Subcutaneous adipose tissue (tissue), 4 donors: ENCODE results near the gene FTO. TPM values are rescaled to one million over a fixed set of nuclear protein-coding genes. Genes with fewer than 3 reads are reported as not detected.

Experiments used
- total RNA-seq, 4 donors: library from RNA; depleted of rRNA; stranded (reverse); fragments of >200 nt; gene quantifications; one replicate each; pipeline ENCODE4 v1.1.0, GENCODE V29; 2016
- TF ChIP-seq, protein P1 (sequence below): fragments of 450-650 bp; IDR thresholded peaks from one replicate; pipeline ENCODE4 v1.5.1; 2016; ENCODE audit warnings: low read depth, mild to moderate bottlenecking, control low read depth, antibody characterized with exemption, moderate library complexity

Gene FTO
- total RNA-seq, 4 donors from 2014 or later: 74.3 to 102 (median 90.9) TPM

DNA sequence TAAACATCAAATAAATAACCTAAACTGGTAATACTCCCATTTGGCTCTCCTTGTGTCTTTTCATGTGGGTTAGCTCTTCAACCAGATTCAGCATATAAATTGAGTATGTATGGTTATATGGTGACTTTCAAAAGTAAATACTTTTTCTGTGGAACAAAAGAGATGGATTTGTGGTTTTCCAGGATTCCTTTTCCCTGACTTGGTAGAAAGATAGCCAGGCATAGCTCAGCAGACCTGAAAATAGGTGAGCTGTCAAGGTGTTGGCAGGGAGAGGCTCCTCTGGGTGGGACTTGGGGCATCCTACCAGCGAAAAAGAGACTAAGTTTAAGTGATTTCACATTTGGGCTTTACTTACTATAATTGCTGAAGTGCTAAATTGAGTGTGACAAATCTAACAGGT is 80.3 kb downstream of the FTO start:
- TF ChIP-seq, protein P1, sequence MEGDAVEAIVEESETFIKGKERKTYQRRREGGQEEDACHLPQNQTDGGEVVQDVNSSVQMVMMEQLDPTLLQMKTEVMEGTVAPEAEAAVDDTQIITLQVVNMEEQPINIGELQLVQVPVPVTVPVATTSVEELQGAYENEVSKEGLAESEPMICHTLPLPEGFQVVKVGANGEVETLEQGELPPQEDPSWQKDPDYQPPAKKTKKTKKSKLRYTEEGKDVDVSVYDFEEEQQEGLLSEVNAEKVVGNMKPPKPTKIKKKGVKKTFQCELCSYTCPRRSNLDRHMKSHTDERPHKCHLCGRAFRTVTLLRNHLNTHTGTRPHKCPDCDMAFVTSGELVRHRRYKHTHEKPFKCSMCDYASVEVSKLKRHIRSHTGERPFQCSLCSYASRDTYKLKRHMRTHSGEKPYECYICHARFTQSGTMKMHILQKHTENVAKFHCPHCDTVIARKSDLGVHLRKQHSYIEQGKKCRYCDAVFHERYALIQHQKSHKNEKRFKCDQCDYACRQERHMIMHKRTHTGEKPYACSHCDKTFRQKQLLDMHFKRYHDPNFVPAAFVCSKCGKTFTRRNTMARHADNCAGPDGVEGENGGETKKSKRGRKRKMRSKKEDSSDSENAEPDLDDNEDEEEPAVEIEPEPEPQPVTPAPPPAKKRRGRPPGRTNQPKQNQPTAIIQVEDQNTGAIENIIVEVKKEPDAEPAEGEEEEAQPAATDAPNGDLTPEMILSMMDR: no peak

DNA sequence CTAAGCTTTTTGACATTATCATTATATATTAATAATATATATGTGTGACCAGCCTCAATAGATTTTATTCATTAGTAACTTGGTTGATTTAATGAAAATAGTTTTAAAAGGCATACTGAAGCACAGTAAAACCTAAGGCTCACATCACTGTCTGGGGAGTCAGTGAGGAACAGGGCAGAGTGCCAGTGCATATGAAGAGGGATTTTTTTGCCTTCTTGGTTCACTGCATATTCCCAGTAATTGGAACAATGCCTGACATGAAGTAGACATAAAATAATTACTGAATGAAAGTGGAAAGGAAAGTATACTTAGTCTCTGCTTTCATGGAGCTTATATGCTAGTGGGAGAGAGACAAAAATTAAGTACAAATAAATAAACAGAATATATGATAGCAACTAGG is 81.1 kb downstream of the FTO start:
- TF ChIP-seq, protein P1: no peak

DNA sequence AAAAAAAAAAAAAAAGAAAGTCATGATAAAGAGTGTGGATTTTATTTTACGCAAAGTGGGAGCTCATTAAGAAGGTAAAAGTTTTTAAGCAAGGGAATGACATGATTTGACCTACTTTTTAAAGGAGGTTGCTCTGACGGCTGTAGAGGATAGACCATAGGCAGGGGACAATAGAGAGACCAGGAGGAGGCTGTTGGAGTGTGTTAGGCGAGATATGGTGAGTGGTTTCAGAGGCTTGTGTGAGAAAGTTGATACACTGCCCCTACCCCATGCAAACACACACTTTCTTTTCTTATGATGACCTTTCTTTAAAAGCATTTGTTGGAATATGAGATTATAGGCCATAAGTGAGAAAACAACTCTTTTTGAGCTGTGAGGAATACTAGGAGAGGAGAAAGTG is 82.0 kb downstream of the FTO start:
- TF ChIP-seq, protein P1: no peak

DNA sequence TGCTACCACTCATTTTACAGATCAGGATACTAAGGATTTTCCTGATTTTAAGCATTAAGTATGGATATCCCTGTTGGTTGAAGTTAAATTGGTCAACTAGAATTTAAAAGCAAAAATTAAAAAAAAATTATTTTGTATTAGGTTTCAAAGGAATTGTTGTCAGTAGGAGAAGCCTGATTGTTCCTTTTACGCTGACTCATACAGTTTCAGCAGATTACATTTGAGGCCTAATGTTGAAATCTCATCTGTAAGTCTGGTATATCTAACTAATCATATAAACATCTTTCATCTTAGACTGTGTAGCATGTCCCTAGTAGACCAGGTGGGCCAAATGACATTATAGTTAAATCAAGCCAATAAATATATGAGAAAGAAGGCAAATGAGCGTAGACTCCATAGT is 83.5 kb downstream of the FTO start:
- TF ChIP-seq, protein P1: no peak

DNA sequence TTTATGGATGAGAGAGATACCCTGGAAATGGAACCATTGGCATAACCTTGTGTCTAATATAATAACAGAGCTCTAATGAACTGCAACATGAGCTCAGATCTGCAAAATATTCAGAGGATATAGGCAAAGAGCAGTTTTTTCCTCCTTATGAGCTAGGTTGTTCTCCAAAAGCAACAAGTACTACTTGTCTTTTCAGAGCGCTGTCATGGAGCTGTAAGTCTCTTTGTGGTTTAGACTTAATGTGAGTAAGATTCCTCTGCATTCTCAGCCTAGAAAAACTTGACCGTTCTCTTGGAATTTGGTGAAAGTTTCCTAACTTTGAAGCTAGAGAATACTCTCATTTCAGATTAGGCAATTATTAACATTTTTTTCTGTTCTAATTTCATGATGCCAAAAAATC is 85.2 kb downstream of the FTO start:
- TF ChIP-seq, protein P1: no peak

DNA sequence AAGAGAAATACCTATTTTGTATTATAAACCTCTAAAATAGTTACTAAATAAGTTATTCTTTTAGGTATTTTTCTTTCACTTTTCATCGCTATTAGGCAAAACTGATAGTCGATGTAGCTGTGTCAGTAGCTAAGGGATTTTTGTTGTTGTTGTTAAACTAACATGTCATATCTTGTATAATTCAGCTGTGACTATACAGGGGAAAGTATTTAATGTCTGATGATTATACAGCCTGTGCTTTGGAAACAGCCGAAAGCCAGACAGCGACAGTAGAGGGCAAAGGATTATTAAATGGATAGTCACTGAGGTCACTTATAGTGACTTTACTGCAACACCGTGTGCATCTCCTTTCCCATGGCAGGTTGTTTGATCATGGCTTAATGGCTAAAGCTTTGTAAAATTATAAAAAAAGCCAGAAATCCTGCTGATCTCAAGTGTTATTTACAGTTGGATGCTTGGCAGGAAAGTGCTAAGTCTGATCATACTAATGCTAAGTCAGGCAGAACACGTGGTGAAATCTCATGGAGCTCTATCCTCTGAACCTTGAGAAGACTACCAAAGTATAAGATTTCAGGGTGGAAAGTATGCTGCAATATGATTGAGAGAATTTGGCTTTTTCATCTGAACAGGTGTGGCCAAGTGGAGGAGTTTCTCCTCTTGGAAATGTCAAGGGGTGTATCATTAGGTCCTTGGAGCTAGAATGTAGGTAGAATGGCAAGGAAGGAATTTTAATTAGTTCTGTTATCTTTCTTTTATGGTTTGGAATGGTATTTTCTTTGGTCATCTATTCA is 88.4 kb downstream of the FTO start:
- TF ChIP-seq, protein P1: no peak

DNA sequence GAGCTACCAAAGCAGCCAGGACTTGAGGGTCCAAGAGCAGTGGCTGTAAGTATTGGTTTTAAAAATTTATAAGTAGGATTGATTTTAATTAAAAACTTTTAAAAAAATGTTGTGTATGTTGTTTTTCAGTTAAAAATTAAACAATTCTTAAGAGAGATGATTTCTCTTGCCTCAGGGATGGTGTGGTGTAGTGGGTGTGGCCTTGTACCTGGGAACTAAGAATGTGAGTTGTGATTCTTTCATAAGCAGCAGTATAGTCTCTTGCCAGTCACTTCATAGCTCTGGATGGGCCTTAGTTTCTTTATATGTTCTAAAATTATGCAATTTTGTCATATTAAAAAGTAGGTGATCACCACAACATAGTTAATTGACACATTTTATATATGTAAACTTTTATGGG is 99.5 kb downstream of the FTO start:
- TF ChIP-seq, protein P1: no peak
